HL-60 (cell line): ENCODE results near the gene RAB15.

Experiments
- POLR2AphosphoS5 ChIP-seq: IDR thresholded peaks from 2 replicates; pipeline ENCODE4 v1.6.1; 2012; ENCODE audit warnings: low read depth
- TF ChIP-seq, protein P1 (sequence below): IDR thresholded peaks from one replicate; pipeline ENCODE4 v1.5.1; 2011; ENCODE audit warnings: low read length, control low read depth, inconsistent platforms; ENCODE audit not compliant: insufficient read depth

DNA sequence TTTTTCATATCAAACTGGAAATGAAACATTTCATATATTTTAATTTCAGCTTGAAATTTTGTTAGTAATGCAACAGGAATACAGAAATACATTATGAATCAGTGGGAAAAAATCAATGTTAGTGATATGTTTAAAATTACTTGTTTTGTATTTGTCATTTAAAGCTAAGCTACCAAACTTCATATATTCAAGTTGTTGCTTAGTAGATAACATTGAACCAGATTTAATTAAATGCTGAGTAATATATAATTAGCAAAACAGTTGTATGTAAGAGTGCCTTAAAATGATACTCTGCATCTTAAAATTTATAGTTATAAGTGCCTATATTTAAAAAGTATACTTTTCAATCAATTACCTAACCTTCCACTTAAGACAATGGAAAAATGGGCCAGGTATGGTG, 52.9 kb downstream of the RAB15 start:
- TF ChIP-seq, protein P1, sequence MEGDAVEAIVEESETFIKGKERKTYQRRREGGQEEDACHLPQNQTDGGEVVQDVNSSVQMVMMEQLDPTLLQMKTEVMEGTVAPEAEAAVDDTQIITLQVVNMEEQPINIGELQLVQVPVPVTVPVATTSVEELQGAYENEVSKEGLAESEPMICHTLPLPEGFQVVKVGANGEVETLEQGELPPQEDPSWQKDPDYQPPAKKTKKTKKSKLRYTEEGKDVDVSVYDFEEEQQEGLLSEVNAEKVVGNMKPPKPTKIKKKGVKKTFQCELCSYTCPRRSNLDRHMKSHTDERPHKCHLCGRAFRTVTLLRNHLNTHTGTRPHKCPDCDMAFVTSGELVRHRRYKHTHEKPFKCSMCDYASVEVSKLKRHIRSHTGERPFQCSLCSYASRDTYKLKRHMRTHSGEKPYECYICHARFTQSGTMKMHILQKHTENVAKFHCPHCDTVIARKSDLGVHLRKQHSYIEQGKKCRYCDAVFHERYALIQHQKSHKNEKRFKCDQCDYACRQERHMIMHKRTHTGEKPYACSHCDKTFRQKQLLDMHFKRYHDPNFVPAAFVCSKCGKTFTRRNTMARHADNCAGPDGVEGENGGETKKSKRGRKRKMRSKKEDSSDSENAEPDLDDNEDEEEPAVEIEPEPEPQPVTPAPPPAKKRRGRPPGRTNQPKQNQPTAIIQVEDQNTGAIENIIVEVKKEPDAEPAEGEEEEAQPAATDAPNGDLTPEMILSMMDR: no peak
- no peak for TF ChIP-seq POLR2AphosphoS5
